Transverse colon (tissue), 4 donors: ENCODE results near the gene SYT13. TPM values are rescaled to one million over a fixed set of nuclear protein-coding genes. Genes with fewer than 3 reads are reported as not detected.

ENCODE experiments used
- DNase-seq: peaks from one replicate; pipeline ENCODE4 v3.0.0-alpha.2; 2019
- H3K27ac ChIP-seq, 4 donors: fragments of 200-600 bp; sonication (generic); 2 replicates each; pipeline ENCODE4 v1.5.1; 2016 to 2018; ENCODE audit warnings: inconsistent platforms in 4 of 4
- H3K27me3 ChIP-seq: fragments of 200-600 bp; sonication (generic); 2 replicates; pipeline ENCODE4 v1.5.1; 2017; ENCODE audit warnings: inconsistent platforms
- H3K36me3 ChIP-seq, 4 donors: fragments of 200-600 bp; sonication (generic); 2 replicates each; pipeline ENCODE4 v1.5.1; 2017 to 2019; ENCODE audit warnings: inconsistent platforms in 4 of 4
- H3K4me1 ChIP-seq, 4 donors: fragments of 200-600 bp; sonication (generic); 2 replicates each; pipeline ENCODE4 v1.5.1; 2017 to 2020; ENCODE audit warnings: inconsistent platforms in 4 of 4
- H3K4me3 ChIP-seq, 4 donors: fragments of 200-600 bp; sonication (generic); 1 replicate in 1 of 4; 2 replicates in 3 of 4; pipeline versions ENCODE4 v1.5.1 to v1.6.1; 2017 to 2019; ENCODE audit warnings: inconsistent platforms in 4 of 4
- H3K9me3 ChIP-seq, 2 donors: fragments of 200-600 bp; sonication (generic); 2 replicates each; pipeline ENCODE4 v1.5.1; 2017 to 2019; ENCODE audit warnings: inconsistent platforms in 2 of 2
- CTCF ChIP-seq, 5 experiments: fragments of 200-600 bp in 3 of 5; fragments of 450-650 bp in 2 of 5; sonication (generic) in 3 of 5; IDR thresholded peaks; 1 replicate in 2 of 5; 2 replicates in 3 of 5; pipeline ENCODE4 v1.5.1; 2016 to 2017; ENCODE audit warnings: antibody characterized with exemption in 5 of 5, inconsistent platforms in 3 of 5, mild to moderate bottlenecking in 2 of 5, moderate library complexity in 1 of 5
- EP300 ChIP-seq: sonication (generic); formaldehyde crosslinking; IDR thresholded peaks from one replicate; pipeline ENCODE4 v1.6.1; 2017; ENCODE audit warnings: antibody characterized with exemption, low read depth
- POLR2A ChIP-seq: fragments of 450-650 bp; IDR thresholded peaks from one replicate; pipeline ENCODE4 v1.6.1; 2016; ENCODE audit warnings: antibody characterized with exemption, mild to moderate bottlenecking, moderate library complexity
- POLR2AphosphoS5 ChIP-seq, 3 donors: sonication (generic); formaldehyde crosslinking; IDR thresholded peaks; one replicate each; pipeline ENCODE4 v1.6.1; 2016; ENCODE audit warnings: antibody characterized with exemption in 3 of 3
- WGBS, 2 donors: methylation state at CpG; one replicate each; pipeline ENCODE4 v1.1.5; 2018; ENCODE audit warnings: low coverage in 1 of 2; 5-methylcytosine and 5-hydroxymethylcytosine counted together
- in situ Hi-C, 4 donors: fragments of 200-750 bp; cut with MboI; loops; one replicate each; pipeline versions ENCODE4 v1.15.0 to v1.15.1; 2017; ENCODE audit warnings: low sequenced_read_pairs in 3 of 4, low pct_ligation_motif_present in 1 of 4, low pct_unique_long_range_greater_than_20kb in 1 of 4
- intact Hi-C: fragments of 100-400 bp; cut with DNase I; formaldehyde crosslinking; loops from one replicate; pipeline ENCODE4 v1.15.1; 2023; ENCODE audit warnings: low total_unique reads
- total RNA-seq, 4 donors: library from RNA; depleted of rRNA; stranded (reverse); fragments of >200 nt; gene quantifications; one replicate each; pipeline ENCODE4 v1.1.0, GENCODE V29; 2016

SYT13 gene
- total RNA-seq, 4 donors from 2014 or later, result 10.5 to 28.6 (median 23.4) TPM

- 86 to 92% methylated on average over 2 of the region's 2 CpGs for WGBS, 2 donors
- no peak for TF ChIP-seq EP300
- TF ChIP-seq CTCF (IDR thresholded peaks at IDR 0.05), result no peak
- no peak for TF ChIP-seq POLR2AphosphoS5 (IDR thresholded peaks at IDR 0.05)
- no peak for TF ChIP-seq POLR2A
- in situ Hi-C loops (no loop called here), intact Hi-C loops (no loop called here)
- H3K9me3 ChIP-seq, result no peaks in the 10 kb centered on the region
- no peaks in the 10 kb centered on the region for H3K36me3 ChIP-seq
- H3K27ac ChIP-seq, result no peak overlapping the region
- H3K4me3 ChIP-seq, result no peak overlapping the region
- H3K27me3 ChIP-seq, result no peaks in the 10 kb centered on the region
- DNase-seq, result no peak
- H3K4me1 ChIP-seq, result no peaks in the 10 kb centered on the region
Measured at GRCh38 chr11:45217991-45218390, 68.2 kb downstream of the SYT13 start.

GRCh38 chr11:45216901-45217300, 69.2 kb downstream of the SYT13 start:
- intact Hi-C loops, result no loop called here
- 71 to 72% methylated on average over 2 of the region's 2 CpGs for WGBS, 2 donors

DNA sequence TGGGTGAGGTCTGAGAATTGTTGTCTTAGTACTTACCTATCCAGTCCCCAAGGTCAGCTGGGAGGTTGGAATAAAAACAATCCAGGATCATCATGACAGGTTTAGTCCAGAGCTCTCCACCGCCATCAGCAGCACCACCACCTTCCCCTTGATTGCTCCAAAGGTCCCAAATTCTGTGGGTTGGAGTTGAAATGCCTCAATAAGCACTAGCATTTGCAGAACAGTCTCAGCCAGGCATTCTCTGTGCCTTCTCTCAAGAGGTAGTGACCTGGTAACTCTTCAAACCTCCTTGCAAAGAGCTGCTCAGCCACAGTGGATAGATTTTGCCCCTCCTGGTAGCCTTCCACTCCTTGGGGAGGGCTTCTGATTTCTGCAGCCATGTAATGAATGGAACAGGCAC, 70.1 kb downstream of the SYT13 start:
- H3K27ac ChIP-seq, result no peak overlapping the region
- H3K4me1 ChIP-seq, result peaks cover under 1 to 2% (median 1%) of the 10 kb centered on the region in 4 donors
- WGBS, 2 donors, result 100% methylated on average over 1 of the region's 1 CpG
- H3K36me3 ChIP-seq, result no peaks in the 10 kb centered on the region
- no peak overlapping the region for H3K4me3 ChIP-seq
- no peaks in the 10 kb centered on the region for H3K27me3 ChIP-seq
- H3K9me3 ChIP-seq, result no peaks in the 10 kb centered on the region
- no peak for TF ChIP-seq CTCF (IDR thresholded peaks at IDR 0.05)
- TF ChIP-seq POLR2AphosphoS5 (IDR thresholded peaks at IDR 0.05), result no peak
- no peak for TF ChIP-seq POLR2A
- no peak for TF ChIP-seq EP300
- in situ Hi-C loops, result no loop called here
- intact Hi-C loops, result no loop called here
- DNase-seq, result no peak

More at GRCh38 chr11:45216901-45217300, 69.2 kb downstream of the SYT13 start:
- H3K36me3 ChIP-seq, result no peaks in the 10 kb centered on the region
- TF ChIP-seq CTCF (IDR thresholded peaks at IDR 0.05) (no peak), POLR2AphosphoS5 (IDR thresholded peaks at IDR 0.05) (no peak), EP300 (no peak), POLR2A (no peak)
- H3K4me1 ChIP-seq, result no peaks in the 10 kb centered on the region
- no peak for DNase-seq
- H3K27me3 ChIP-seq, result no peaks in the 10 kb centered on the region
- no peak overlapping the region for H3K4me3 ChIP-seq
- H3K9me3 ChIP-seq, result no peaks in the 10 kb centered on the region
- no peak overlapping the region for H3K27ac ChIP-seq
- in situ Hi-C loops, result no loop called here

- Histone ChIP-seq H3K36me3 (no peaks in the 10 kb centered on the region), H3K4me1 (peaks cover 8 to 10% (median 9%) of the 10 kb centered on the region in 4 donors), H3K9me3 (no peaks in the 10 kb centered on the region), H3K4me3 (no peak overlapping the region), H3K27ac (no peak overlapping the region), H3K27me3 (no peaks in the 10 kb centered on the region)
- TF ChIP-seq CTCF (IDR thresholded peaks at IDR 0.05) (no peak), POLR2AphosphoS5 (IDR thresholded peaks at IDR 0.05) (no peak)
- in situ Hi-C loops (no loop called here), intact Hi-C loops (no loop called here)
- WGBS, 2 donors, result 53 to 86% methylated on average over 2 to 4 of the region's 4 CpGs
- no peak for DNase-seq
Measured at GRCh38 chr11:45215098-45215865, 70.9 kb downstream of the SYT13 start.
